Uterus (tissue), 2 donors: Measurements from ENCODE around the gene METTL24.

ENCODE experiments used
- POLR2A ChIP-seq, 2 donors: fragments of 450-650 bp; IDR thresholded peaks; one replicate each; pipeline ENCODE4 v1.6.1; 2016; ENCODE audit warnings: antibody characterized with exemption in 2 of 2, mild to moderate bottlenecking in 1 of 2, moderate library complexity in 1 of 2
- TF ChIP-seq, protein P1 (sequence below), 4 experiments: fragments of 200-600 bp in 2 of 4; fragments of 450-650 bp in 2 of 4; sonication (generic) in 2 of 4; IDR thresholded peaks; one replicate each; pipeline ENCODE4 v1.5.1; 2016 to 2019; ENCODE audit warnings: antibody characterized with exemption in 4 of 4, mild to moderate bottlenecking in 2 of 4, moderate library complexity in 1 of 4

DNA sequence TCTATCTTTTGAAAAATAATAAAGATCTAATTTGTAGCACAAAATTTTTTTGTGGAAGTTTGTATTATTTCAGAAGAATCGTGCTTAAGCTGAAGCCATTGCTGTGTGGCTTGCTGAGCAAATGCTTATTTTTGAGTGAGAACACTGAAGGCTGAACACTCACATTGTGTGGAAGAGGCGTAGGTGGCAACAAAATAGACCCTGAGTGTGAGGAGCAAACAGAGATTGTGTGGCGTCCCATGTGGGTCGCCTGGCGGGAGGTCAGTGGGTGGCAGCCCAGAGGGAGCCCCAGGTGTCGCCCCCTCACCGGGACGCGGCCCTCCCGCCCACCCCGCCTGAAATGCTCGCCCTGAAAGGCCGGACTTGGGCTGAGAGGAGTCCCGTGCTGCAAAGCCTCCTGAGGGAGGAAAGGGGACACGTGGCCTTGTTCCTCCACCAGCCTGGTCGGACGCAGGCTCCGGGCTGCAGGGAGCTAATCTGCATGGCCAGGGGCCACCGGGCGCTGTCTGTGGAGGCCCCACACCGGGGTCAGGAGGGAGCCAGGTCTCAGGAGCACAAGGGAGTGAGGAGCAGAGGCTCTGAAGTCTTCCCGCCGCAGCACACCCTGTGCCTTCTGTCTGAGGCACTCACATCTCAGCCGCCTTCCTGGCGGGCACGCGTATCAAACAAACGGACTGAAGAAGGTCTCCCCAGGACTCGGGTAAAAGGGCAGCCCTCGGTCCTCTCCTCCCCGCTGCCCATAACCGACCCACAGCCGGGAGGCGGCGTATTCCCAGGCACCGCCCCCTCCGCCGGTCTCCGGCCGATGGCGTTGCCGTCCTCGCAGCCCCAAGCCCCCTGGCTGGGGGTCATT is 41.3 kb upstream of the METTL24 start:
- TF ChIP-seq, protein P1, sequence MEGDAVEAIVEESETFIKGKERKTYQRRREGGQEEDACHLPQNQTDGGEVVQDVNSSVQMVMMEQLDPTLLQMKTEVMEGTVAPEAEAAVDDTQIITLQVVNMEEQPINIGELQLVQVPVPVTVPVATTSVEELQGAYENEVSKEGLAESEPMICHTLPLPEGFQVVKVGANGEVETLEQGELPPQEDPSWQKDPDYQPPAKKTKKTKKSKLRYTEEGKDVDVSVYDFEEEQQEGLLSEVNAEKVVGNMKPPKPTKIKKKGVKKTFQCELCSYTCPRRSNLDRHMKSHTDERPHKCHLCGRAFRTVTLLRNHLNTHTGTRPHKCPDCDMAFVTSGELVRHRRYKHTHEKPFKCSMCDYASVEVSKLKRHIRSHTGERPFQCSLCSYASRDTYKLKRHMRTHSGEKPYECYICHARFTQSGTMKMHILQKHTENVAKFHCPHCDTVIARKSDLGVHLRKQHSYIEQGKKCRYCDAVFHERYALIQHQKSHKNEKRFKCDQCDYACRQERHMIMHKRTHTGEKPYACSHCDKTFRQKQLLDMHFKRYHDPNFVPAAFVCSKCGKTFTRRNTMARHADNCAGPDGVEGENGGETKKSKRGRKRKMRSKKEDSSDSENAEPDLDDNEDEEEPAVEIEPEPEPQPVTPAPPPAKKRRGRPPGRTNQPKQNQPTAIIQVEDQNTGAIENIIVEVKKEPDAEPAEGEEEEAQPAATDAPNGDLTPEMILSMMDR (IDR thresholded peaks at IDR 0.05), result no peak
- TF ChIP-seq POLR2A (IDR thresholded peaks at IDR 0.05), result no peak
